Caco-2 (cell line): ENCODE measurements around the gene COL4A2. TPM values are rescaled to one million over a fixed set of nuclear protein-coding genes. Genes with fewer than 3 reads are reported as not detected.

Experiments
- BruUV-seq: library from RNA; stranded (reverse); fragments of 400-500 nt; replicated peaks from 2 replicates; lab custom pipeline; 2021; lab: Mats Ljungman, UMichigan
- CTCF ChIA-PET: fragments of 300-600 bp; sonication (Branson Sonifier 250); formaldehyde crosslinking; loops from one replicate; lab custom pipeline; 2022; ENCODE audit warnings: antibody characterized with exemption; lab: Charles Lee
- POLR2A ChIA-PET: fragments of 300-600 bp; sonication (Branson Sonifier 250); formaldehyde crosslinking; loops from one replicate; lab custom pipeline; 2022; ENCODE audit warnings: antibody characterized with exemption; lab: Charles Lee
- DNase-seq, 2 experiments: peaks; one replicate each; pipeline versions ENCODE4 v3.0.0 to v3.0.0-alpha.2; 2020 to 2022
- H3K27me3 ChIP-seq: replicated peaks from 2 replicates; pipeline ENCODE4 v1.6.0; 2011; ENCODE audit warnings: low read length; ENCODE audit not compliant: control insufficient read depth, insufficient read depth
- H3K36me3 ChIP-seq: 2 replicates; pipeline ENCODE4 v1.5.1; 2011; ENCODE audit warnings: low read length; ENCODE audit not compliant: control insufficient read depth, insufficient read depth
- H3K4me1 ChIP-seq: fragments of 250-450 bp; sonication (Bioruptor Pico); 2 replicates; pipeline ENCODE4 v1.5.1; 2020; ENCODE audit warnings: mild to moderate bottlenecking
- H3K4me3 ChIP-seq: 2 replicates; pipeline ENCODE4 v1.5.1; 2011; ENCODE audit warnings: low read depth, mild to moderate bottlenecking, control low read depth, low read length
- H3K9me3 ChIP-seq: fragments of 250-450 bp; sonication (Bioruptor Pico); 2 replicates; pipeline ENCODE4 v1.5.1; 2020; ENCODE audit warnings: mild to moderate bottlenecking, moderate library complexity
- H3K27ac Mint-ChIP-seq: one replicate; pipeline ENCODE4 v1.8.0; 2022; ENCODE audit warnings: mixed read lengths; ENCODE audit not compliant: unreplicated experiment
- H3K27me3 Mint-ChIP-seq: one replicate; pipeline ENCODE4 v1.8.0; 2022; ENCODE audit warnings: mixed read lengths; ENCODE audit not compliant: insufficient read depth, unreplicated experiment
- H3K36me3 Mint-ChIP-seq: one replicate; pipeline ENCODE4 v1.8.0; 2022; ENCODE audit warnings: mild to moderate bottlenecking, mixed read lengths; ENCODE audit not compliant: insufficient read depth, unreplicated experiment
- H3K4me1 Mint-ChIP-seq: one replicate; pipeline ENCODE4 v1.8.0; 2022; ENCODE audit warnings: low read depth, mixed read lengths; ENCODE audit not compliant: unreplicated experiment
- H3K4me3 Mint-ChIP-seq: one replicate; pipeline ENCODE4 v1.8.0; 2022; ENCODE audit warnings: mild to moderate bottlenecking, moderate library complexity, mixed read lengths; ENCODE audit not compliant: unreplicated experiment
- H3K9me3 Mint-ChIP-seq: one replicate; pipeline ENCODE4 v1.8.0; 2022; ENCODE audit warnings: mixed read lengths; ENCODE audit not compliant: unreplicated experiment
- intact Hi-C: fragments of 100-400 bp; cut with micrococcal nuclease; formaldehyde crosslinking; loops from one replicate; pipeline ENCODE4 v1.10.0; 2022; ENCODE audit not compliant: unreplicated experiment
- total RNA-seq: library from RNA; stranded (reverse); gene quantifications from 2 replicates; pipeline ENCODE4 v1.2.3, GENCODE V29; 2022
- TF ChIP-seq, protein P1 (sequence below), 2 experiments: fragments of 200-600 bp in 1 of 2; IDR thresholded peaks; 1 replicate in 1 of 2; 2 replicates in 1 of 2; pipeline versions ENCODE4 v1.5.1 to v1.8.0; 2011 to 2022; ENCODE audit warnings: antibody characterized with exemption in 1 of 2, control low read depth in 1 of 2, inconsistent platforms in 1 of 2, low read depth in 1 of 2, low read length in 1 of 2, mild to moderate bottlenecking in 1 of 2, moderate library complexity in 1 of 2; ENCODE audit not compliant: insufficient read depth in 1 of 2, severe bottlenecking in 1 of 2, unreplicated experiment in 1 of 2

Gene COL4A2
- total RNA-seq, 1 experiment from 2014 or later, result 19.2 TPM

DNA sequence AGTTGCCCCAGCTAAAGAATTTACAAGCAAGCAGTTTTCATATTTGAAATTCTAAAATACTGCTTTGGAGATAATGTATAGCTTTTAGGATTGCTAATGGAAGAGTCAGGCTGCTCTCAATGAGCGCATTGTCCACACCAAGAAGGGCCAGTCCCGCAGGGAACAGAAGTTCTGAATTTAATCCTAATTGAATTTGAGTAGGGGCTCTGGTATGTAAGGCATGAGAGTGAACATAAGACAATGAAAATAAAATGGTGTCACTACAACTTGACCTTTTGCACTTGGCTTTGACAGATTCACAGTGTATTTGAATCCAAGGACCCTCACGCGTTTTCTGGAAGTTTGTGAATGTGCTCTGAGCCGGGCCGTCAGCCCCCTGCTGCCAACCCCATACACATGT is 221.8 kb downstream of the COL4A2 start:
- Mint-ChIP-seq H3K4me1 (peaks cover 38% of the 10 kb centered on the region), H3K27me3 (no peaks in the 10 kb centered on the region), H3K36me3 (peaks cover 41% of the 10 kb centered on the region), H3K9me3 (no peaks in the 10 kb centered on the region), H3K4me3 (no peak overlapping the region), H3K27ac (peak overlapping the region; percentile 84)
- TF ChIP-seq, protein P1, sequence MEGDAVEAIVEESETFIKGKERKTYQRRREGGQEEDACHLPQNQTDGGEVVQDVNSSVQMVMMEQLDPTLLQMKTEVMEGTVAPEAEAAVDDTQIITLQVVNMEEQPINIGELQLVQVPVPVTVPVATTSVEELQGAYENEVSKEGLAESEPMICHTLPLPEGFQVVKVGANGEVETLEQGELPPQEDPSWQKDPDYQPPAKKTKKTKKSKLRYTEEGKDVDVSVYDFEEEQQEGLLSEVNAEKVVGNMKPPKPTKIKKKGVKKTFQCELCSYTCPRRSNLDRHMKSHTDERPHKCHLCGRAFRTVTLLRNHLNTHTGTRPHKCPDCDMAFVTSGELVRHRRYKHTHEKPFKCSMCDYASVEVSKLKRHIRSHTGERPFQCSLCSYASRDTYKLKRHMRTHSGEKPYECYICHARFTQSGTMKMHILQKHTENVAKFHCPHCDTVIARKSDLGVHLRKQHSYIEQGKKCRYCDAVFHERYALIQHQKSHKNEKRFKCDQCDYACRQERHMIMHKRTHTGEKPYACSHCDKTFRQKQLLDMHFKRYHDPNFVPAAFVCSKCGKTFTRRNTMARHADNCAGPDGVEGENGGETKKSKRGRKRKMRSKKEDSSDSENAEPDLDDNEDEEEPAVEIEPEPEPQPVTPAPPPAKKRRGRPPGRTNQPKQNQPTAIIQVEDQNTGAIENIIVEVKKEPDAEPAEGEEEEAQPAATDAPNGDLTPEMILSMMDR (IDR thresholded peaks at IDR 0.05; ENCODE audit: insufficient read depth in 1 of 2, low read depth in 1 of 2, low read length in 1 of 2, severe bottlenecking in 1 of 2, unreplicated experiment in 1 of 2), result no peak
- peaks cover 45% of the 10 kb centered on the region for H3K4me1 ChIP-seq
- no TSS peak for BruUV-seq
- no peak for DNase-seq
- no peaks in the 10 kb centered on the region; the same call in 1 of the 2 replicates for H3K36me3 ChIP-seq
- ChIA-PET CTCF (interaction anchor here (1.1 to 2.2 kb wide), 2 partner anchors 22 to 73 kb away, joined by 3 to 33 read pairs; no protein-coding TSS in a partner anchor), POLR2A (no interaction called here)
- intact Hi-C loops, result loop anchor here (5.0 kb wide), 1 partner anchor 33 kb away; the partner anchor contains the start of gene RAB20
- no peaks in the 10 kb centered on the region for H3K27me3 ChIP-seq
- H3K4me3 ChIP-seq, result no peak overlapping the region
- H3K9me3 ChIP-seq, result no peaks in the 10 kb centered on the region

DNA sequence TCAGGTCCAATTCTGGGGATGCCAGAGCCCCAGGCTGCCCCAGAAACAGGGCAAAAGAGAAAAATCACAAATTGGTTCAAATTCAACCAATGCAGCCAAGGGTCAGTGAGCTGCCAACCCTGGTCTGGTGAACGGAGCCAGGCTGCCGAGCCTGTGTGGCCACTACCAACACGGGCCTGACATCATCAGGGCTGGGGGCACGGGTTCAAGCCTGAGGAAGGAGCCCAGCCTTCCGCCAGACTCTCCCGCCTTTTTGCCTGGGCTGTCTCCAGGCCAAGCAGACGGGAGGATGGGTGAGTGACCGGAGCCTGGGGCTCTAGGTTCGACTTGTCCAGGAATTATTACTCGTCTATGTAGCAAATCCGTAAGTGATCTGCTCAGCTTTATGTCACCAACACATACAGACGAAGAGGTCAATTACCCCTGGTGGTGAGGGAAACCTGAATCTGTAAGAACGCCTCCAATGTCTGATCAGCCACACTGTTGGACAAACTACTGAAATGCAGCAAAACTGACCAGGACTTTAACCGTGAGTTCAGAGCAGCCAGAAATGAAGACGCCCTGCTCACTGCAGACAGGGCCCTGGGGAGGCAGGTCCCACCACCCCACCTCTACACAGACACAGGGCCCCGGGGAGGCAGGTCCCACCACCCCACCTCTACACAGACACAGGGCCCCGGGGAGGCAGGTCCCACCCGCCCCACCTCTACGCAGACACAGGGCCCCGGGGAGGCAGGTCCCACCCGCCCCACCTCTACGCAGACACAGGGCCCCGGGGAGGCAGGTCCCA is 222.6 kb downstream of the COL4A2 start:
- ChIA-PET CTCF (no interaction called here), POLR2A (no interaction called here)
- Mint-ChIP-seq H3K36me3 (peaks cover 46% of the 10 kb centered on the region), H3K4me3 (no peak overlapping the region), H3K4me1 (peaks cover 32% of the 10 kb centered on the region), H3K9me3 (no peaks in the 10 kb centered on the region), H3K27me3 (no peaks in the 10 kb centered on the region), H3K27ac (peak overlapping the region; percentile 84)
- H3K4me1 ChIP-seq, result peaks cover 45% of the 10 kb centered on the region
- H3K9me3 ChIP-seq, result no peaks in the 10 kb centered on the region
- no peaks in the 10 kb centered on the region for H3K27me3 ChIP-seq
- H3K4me3 ChIP-seq, result no peak overlapping the region
- DNase-seq, result no peak
- intact Hi-C loops, result loop anchor here (5.0 kb wide), 1 partner anchor 33 kb away; the partner anchor contains the start of gene RAB20
- H3K36me3 ChIP-seq, result no peaks in the 10 kb centered on the region; the same call in 1 of the 2 replicates
- BruUV-seq, result no TSS peak
- TF ChIP-seq, protein P1 (IDR thresholded peaks at IDR 0.05; ENCODE audit: insufficient read depth in 1 of 2, low read depth in 1 of 2, low read length in 1 of 2, severe bottlenecking in 1 of 2, unreplicated experiment in 1 of 2), result no peak

DNA sequence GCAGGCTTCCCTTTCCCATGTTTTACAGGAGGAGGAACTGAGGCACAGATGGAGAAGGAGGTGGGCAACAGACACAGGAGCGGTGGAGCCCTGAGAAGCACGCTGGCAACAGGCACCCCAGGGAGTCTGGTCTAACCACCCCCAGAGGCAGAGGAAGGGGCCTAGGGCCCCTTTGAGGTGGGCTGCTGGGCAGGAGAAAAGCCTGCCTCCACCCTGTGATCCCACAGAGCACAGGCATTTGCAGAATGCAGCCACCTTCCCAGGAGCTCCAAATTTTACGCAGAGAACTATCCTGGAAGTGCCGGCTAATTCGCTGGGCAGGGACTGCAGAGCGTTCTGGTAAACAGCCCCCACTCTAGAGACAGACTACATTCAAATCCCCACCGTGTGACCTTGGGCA is 224.0 kb downstream of the COL4A2 start:
- Mint-ChIP-seq H3K9me3 (no peaks in the 10 kb centered on the region), H3K36me3 (peaks cover 45% of the 10 kb centered on the region), H3K4me1 (peaks cover 25% of the 10 kb centered on the region), H3K27ac (no peak overlapping the region), H3K27me3 (no peaks in the 10 kb centered on the region), H3K4me3 (no peak overlapping the region)
- no peak for DNase-seq
- TF ChIP-seq, protein P1 (IDR thresholded peaks at IDR 0.05; ENCODE audit: insufficient read depth in 1 of 2, low read depth in 1 of 2, low read length in 1 of 2, severe bottlenecking in 1 of 2, unreplicated experiment in 1 of 2), result no peak
- no TSS peak for BruUV-seq
- H3K36me3 ChIP-seq, result no peaks in the 10 kb centered on the region; the same call in 1 of the 2 replicates
- POLR2A ChIA-PET, result no interaction called here
- CTCF ChIA-PET, result no interaction called here
- intact Hi-C loops, result no loop called here
- peaks cover 36% of the 10 kb centered on the region for H3K4me1 ChIP-seq
- H3K27me3 ChIP-seq, result no peaks in the 10 kb centered on the region
- H3K4me3 ChIP-seq, result no peak overlapping the region
- H3K9me3 ChIP-seq, result no peaks in the 10 kb centered on the region
